H1 (cell line): Measurements from ENCODE around the gene SHH. TPM values are rescaled to one million over a fixed set of nuclear protein-coding genes. Genes with fewer than 3 reads are reported as not detected.

Experiments
- HDAC2 ChIP-seq, 2 experiments: fragments of 300-600 bp in 1 of 2; sonication (generic) in 1 of 2; IDR thresholded peaks; 2 replicates each; pipeline ENCODE4 v1.6.1; 2011 to 2012; ENCODE audit warnings: low read depth in 2 of 2, low read length in 2 of 2, mild to moderate bottlenecking in 2 of 2, moderate library complexity in 2 of 2, borderline replicate concordance in 1 of 2, inconsistent platforms in 1 of 2
- SIN3A ChIP-seq, 2 experiments: IDR thresholded peaks in 1 of 2; conservative IDR thresholded peaks in 1 of 2; 2 replicates each; pipeline ENCODE4 v1.6.1; 2011 to 2012; ENCODE audit warnings: low read length in 2 of 2, improper control_type of control experiment in 1 of 2, low read depth in 1 of 2, mild to moderate bottlenecking in 1 of 2
- TAF1 ChIP-seq: IDR thresholded peaks from 2 replicates; pipeline ENCODE4 v1.6.1; 2011; ENCODE audit warnings: mild to moderate bottlenecking, low read depth, low read length
- polyA plus RNA-seq, 7 experiments: library from polyadenylated mRNA; depleted of rRNA in 3 of 7; stranded (reverse) in 5 of 7; unstranded in 2 of 7; fragments of >200 nt in 5 of 7; fragments of 200-250 nt in 2 of 7; gene quantifications; 1 replicate in 5 of 7; 2 replicates in 1 of 7; 4 replicates in 1 of 7; pipeline versions ENCODE4 v1.2.1 to v1.2.3, GENCODE V29; 2011 to 2013; ENCODE audit warnings: missing spikeins in 2 of 7, mixed read lengths in 2 of 7
- total RNA-seq: library from RNA; stranded (reverse); fragmentation: NEBNext Ultra II Directional; extraction: Animal tissue kit (Norgen Biotek cat#: 25700); gene quantifications from 2 replicates; pipeline ENCODE4 v1.2.1, GENCODE V29; 2021

The SHH gene
- total and polyA plus RNA-seq, 2 of the 8 experiments (the other 6 are each of a cell fraction or from before 2014, with no cell fraction given), result not detected

DNA sequence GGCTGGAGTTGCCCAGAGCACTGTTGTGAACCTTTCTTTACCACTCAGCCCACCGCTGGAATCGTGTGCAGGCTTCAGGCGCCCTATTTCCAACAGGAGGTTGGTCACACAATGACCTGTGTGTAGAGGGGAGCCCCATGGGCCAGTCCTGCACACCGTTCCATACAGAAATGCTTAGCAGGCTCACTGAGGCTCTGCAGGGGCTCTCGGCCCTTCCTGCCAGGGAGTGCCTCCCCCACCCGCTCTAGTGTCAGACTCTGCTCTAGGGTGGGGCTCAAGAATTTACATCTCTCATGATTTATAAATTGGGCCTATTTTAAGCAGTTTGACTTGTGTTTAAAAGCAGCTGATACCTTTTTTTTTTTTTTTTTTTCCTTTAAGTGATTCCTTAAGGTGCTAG lies 42.0 kb downstream of the SHH start (continued):
- TF ChIP-seq HDAC2 (IDR thresholded peaks at IDR 0.05; ENCODE audit: borderline replicate concordance in 1 of 2, low read depth in 2 of 2, low read length in 2 of 2) (no peak), TAF1 (no peak), SIN3A (conservative IDR thresholded peaks at IDR 0.05 in 1 of 2, IDR thresholded peaks at IDR 0.05 in 1 of 2; ENCODE audit: low read depth in 1 of 2, low read length in 2 of 2) (no peak)
- TF ChIP-seq, all 59 proteins: peak for 0
